Islet of Langerhans (tissue), 1 donor: ENCODE results near the gene RFWD3.
A peak's percentile ranks its signal among the peaks of the same experiment; 100 is the strongest.
"Not testable (repeated sequence)": the region's sequence is repeated elsewhere in the genome, so short reads cannot be mapped to it uniquely, and the experiment has no call there.

Source experiments
- FAIRE-seq: peaks from one replicate; lab custom pipeline; 2011; peaks lifted over from hg19 to GRCh38; lab: Jason Lieb, UNC

The RFWD3 gene, protein sequence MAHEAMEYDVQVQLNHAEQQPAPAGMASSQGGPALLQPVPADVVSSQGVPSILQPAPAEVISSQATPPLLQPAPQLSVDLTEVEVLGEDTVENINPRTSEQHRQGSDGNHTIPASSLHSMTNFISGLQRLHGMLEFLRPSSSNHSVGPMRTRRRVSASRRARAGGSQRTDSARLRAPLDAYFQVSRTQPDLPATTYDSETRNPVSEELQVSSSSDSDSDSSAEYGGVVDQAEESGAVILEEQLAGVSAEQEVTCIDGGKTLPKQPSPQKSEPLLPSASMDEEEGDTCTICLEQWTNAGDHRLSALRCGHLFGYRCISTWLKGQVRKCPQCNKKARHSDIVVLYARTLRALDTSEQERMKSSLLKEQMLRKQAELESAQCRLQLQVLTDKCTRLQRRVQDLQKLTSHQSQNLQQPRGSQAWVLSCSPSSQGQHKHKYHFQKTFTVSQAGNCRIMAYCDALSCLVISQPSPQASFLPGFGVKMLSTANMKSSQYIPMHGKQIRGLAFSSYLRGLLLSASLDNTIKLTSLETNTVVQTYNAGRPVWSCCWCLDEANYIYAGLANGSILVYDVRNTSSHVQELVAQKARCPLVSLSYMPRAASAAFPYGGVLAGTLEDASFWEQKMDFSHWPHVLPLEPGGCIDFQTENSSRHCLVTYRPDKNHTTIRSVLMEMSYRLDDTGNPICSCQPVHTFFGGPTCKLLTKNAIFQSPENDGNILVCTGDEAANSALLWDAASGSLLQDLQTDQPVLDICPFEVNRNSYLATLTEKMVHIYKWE

DNA sequence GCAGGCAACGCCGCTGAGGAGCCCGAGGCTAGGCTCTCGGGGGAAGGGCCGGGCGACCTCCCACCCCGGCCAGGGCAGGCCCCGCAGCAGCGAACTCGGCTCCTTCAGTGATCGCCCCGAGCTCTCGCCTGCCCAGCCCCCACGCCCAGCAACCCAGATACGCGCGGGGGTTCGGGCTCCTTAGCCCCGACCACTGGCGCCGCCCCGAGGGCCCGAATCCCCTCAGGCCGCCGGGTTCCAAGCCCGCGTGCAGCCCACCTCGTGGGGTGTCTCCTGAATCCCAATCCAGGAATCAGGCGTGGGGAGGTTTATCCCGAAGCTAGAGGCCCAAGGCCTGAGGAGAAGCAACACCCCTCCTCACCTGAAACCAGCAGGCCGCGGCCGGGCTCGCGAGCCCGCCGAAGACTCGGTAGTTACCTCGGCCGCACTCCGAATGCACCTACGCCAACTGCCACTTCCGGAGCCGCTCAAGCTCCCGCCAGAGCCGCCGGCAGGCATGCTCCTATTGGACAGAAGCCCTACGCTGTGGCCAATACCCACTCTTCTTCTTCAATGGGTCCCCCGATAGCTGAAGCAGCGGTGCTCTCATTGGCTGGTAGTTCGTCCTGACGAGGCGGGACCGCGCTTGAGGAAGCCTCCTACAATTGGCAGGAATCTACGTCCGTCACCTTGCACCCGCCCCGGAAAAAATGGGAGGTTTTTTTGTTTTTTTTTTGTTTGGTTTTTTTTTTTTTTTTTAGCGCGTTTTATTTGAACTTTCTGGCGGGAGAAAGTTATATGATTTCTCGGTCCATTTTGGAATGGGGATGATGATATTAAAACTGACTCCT lies at the start of gene RFWD3:
TSS of gene RFWD3 (minus strand) at position 453 of the 830 bp plus-strand sequence. CDS start 5,428 bp downstream, outside the sequence.
- peak; percentile 97 for FAIRE-seq

DNA sequence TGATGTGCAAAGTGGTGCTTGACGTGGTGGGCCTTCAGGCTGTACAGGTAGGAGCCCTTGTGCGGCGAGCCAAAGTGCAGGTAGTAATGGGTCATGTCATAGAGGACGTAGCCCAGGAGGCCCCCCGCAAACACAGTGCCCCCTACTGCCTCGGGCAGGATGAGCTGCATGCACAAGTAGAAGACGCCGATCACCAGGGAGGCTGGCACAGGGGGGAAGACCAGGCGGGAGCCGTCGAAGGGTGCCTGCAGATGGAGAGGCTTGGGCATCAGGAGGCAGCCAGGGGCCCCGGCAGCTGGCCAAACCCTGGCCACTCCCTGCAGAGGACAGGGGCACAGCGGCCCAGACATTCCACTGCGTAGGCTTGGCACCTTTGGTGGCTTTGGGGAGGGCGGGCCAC lies 49.7 kb upstream of the RFWD3 start:
- FAIRE-seq = no peak

DNA sequence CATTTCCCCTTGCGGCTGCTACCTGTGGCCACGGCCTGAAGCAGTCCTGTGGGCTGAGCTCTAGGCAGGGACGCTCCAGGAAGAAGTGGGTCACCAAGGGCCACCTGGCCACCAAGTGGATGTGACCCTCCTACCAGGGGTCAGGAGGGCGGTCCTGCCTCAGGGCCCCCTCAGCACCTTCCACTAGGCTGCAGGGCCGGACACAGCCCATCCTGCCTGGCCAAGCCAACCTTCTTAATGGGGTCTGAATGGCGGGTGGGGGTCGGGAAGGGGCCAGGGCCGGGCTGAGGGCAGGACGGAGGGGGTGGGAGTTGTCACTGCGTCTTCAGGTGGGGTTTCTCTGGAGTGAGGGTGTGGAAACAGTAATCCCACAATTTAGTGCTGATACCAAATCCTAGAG lies 47.2 kb upstream of the RFWD3 start:
- FAIRE-seq = no peak

DNA sequence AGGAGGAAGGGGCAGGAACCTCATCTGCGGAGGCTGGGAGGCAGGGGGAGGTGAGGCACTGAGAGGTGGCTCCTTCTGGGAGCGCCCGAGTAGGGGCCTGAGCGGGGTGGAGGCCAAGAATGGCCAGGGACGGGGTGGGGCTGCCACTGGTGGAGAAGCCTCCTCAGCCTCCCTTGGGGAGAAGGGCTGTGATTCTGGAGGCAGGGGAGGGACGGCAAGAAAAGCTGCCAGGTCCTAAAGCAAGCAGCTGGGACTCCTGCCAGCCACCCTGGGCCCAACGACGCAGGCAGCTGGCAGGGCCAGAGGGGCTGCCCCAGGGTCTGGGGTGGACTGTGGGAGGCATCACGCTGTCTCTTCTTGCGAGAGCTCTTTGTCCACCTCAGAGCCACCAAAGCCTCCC lies 46.6 kb upstream of the RFWD3 start:
- no peak for FAIRE-seq

DNA sequence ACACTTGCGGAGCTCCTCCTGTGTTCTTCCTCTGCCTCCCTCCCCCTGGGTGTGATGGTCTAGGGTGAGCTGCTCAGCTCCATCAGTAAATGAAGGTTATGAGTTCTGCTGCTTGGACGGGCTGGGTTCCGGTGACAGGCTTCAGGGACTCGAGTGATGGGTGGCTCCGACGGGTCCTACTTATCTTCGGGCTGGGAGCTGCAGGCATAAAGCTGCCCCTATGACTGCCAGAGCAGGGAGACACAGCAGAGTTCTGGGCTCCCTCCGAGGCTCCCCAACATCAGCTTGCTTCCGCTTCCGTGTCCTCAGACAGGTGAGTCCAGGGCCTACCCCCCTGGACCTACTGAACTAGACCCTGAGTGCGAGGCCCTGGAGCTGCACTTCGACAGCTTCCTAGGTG lies 45.3 kb upstream of the RFWD3 start:
- FAIRE-seq = no peak

DNA sequence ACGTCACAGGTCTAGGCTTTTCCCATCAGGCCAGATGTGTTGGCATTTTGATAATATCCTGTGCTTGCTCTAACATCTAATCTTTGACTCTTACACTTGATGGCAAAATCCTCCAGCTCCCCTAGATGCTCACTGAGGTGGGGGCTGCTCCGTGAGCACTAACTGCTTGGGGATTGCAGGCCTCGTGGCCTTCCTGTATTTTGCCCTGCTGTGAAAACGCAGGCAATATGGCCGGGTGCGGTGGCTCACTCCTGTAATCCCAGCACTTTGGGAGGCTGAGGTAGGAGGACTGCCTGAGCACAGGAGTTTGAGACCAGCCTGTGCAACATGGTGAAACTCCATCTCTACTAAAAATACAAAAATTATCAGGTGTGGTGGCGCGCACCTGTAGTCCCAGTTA lies 43.7 kb upstream of the RFWD3 start:
- no peak for FAIRE-seq

DNA sequence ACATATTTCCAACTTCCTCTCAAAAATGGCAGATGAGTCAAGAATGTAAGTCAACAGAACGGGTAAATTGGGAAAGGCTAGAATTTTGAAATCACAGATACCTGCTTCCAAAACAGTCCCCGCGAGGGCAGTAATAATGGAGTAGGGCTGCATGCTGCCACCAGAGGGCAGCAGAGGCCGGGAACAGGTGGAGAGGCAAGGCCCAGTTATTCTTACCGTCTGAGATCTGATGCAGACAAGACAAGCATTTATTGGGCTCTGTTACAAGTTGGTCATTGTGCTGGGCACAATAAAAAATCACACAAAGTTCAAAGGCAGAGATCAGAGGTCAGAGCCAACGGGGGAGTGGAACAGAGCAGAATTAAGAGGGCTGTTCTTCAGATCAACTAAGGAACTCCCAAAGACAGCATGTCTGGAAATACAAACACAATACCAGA lies 42.8 kb upstream of the RFWD3 start:
- peak; percentile 38 for FAIRE-seq

DNA sequence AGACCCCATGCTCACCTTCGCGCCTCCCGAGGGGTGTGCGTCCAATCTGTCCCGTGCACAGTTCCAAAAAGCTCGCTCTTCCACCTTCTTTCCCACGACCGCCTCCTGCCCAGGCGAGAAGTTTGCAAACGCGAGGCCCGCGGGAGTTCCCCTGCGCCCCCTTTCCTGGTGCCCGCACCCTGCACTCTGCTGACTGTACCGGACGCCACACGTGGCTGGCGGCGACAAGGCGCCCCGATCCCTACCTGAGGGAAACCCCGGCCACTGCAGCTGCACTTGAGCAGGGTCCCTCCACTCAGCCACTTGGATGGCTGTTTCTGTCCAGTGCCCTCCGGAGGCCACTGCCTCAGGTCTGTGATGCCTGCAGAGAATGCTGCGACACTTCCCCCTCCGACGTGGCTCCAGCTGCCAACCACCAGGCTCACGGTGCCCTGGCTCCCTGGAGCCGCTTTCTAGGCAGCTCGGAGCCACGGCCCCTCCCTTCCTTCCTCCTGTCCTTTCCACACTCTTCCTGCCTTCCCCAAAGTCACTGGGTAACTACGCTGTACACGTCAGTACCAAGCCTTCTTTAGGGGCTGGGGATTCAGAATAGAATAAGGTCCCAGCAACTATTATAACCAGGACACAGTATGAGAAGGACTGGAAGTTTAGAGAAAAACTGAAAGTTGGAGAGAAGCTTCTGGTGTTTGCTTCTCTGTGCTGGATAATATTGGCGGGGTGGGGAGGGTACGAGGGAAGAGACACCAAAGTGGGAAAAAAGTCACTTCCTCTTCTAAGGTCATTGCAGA lies 34.0 kb upstream of the RFWD3 start, which contains the start of gene MLKL:
TSS of gene MLKL (minus strand) at position 425 of the 788 bp plus-strand sequence. CDS start 5,105 bp downstream, outside the sequence.
- no peak for FAIRE-seq

DNA sequence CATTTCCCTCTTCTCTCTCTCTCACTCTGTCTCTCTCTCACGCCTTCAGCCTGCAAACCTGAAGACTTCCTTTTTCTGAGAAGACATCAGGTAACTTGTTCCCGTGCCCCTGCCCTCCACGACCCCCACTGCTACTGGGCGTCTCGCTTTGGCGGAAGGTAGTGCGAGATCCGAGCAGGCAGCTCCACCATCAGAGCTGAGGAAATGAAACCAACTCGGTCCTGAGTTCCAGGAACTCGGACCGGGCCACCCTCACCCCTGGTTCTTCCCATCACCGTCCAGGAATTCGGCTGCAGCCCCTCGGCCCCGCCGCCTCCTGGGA lies 33.4 kb upstream of the RFWD3 start:
- FAIRE-seq = no peak

DNA sequence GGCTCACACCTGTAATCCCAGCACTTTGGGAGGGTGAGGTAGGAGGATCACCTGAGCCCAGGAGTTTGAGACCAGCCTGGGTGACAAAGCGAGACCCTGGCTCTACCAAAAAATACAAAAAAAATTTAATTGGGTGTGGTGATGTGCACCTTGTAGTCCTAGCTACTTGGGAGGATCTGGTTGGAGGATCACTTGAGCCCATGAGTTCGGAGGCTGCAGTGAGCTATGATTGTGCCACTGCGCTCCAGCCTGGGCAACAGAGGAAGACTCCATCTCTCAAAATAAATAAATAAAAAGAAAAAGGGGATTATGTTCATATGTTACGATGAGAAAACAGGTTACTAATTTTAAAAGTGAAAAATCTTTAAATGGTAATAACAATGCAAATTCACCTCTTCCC lies 33.0 kb upstream of the RFWD3 start:
- FAIRE-seq = no peak

DNA sequence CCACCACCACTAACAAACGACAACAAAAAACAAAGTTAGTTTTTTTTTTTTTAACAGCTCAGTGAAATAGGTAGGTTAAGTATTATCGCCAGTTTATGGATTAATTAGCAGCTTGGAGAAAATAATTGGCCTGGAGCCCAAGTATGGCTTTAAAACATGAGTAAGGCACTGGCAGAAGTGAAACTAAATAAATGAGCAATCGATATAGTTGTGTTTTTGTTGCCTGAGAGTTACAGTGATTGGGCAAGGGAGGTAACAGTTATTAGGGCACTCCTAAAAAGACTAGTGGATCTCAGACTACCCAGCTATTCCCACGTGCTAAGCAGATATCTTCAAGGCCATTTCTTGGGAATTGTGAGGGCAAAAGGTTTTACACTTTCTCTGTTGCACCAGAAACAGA lies 31.5 kb upstream of the RFWD3 start:
- no peak for FAIRE-seq

DNA sequence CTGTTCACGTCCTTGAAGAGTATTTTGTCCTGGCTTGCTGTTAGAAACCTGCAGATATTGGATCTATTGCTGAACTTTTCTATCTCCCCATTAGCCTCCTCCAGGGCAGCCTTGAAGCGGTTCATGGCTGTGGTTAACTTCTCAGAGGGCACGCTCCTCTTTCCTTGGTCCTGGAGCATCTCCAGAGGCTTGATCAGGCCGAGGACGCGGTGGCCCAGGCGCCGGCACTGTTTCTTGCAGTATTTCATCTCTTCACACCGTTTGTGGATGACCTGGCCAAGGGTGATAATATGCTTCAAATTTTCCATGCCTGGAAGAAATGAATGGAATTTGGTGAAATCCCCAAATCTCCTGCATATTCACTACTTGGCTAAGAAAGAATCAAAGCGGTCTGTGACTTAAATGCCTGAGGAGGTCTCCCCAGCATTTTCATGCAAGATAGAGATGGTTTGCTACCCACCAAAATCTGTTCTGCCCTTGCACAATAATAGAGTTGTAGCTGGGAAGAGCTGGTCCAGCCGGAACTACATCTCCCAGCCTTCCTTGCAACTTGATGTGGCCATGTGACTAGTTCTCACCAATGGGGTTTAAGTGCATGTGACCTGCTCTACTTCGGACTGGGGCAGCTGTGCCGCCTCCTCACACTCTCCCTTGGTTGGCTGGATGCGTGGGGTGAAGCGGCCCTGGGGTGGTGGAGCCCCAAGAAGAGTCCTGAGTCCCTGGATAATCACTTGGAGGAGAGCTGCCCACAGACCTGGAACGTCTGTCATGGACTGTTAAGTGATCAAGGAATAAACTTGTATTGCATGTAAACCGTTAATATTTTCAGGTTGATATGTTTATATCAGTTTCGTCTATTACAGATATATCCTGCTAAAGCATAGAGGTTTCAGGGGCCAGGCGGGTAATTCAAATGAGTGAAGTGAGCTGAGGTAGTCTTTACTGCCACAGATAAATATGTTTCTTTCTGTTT lies 29.1 kb upstream of the RFWD3 start:
- FAIRE-seq = peak; percentile 71

DNA sequence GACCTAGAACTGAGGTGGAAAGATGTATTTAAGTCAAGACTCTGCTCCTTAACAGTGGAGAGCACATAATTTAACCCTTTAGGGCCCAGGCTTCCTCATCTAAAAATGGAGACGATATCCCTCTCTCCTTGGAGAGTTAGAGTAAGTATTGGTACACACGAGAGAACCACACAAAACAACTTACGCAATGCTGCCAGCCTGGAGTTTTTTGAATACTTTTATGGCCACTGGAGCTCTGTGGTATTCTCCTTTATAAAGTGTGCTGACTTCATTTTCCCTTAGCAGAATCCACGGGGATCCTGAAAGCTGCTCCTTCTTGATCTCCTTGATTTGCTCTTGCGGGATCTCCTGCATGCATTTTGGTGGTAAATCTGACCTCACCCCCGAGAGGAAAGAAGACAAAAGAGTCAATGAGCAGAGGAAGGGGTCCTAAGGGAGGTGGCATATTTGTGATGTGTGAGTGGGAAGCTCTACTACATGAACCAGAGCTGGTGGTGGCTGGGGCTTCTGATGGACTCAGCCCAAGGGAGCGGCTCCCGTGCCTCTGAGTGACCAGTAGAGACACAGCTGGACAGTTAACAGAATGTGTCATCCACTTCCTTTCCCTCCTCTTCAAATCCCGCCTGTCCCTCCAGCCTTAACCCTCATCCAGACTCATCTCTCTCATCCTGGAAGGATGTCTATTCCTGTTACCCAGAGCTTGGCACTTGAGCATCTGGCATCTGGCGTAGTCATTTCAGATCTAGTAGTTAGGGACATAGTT lies 24.6 kb upstream of the RFWD3 start:
- FAIRE-seq = no peak

DNA sequence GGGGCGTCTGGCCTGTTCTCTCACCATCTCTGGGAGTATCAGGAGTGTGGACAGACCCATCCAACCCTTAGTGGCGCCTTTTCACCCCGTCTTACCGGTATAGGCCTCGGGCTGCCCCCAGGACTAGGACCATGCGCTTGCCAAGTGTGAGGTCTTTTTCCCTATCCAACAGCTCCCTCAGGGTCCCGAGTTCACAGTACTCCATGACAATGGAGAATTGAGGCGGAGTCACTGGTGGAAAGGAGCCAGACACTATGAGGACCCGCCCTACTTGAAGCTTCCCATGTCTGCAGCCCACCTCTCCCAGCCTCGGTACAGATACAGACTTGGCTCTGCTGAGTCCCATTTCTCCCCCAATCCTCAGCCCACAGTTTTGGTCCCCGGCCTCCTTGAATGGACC lies 15.9 kb upstream of the RFWD3 start:
- FAIRE-seq = no peak

DNA sequence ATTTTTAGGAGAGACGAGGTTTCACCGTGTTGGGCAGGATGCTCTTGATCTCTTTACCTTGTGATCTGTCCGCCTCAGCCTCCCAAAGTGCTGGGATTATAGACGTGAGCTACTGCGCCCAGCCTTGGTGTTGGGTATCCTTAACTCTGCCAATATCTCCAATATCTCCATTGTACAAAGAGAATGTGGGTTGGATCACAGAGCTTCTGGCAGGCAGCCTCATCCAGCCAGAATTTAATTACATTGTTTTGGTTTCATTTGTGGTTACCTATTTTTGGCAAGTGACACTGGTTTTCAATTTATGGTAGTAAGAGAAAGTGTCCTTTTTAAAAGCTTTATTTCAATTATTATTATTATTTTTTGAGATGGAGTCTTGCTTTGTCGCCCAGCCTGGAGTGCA lies 14.0 kb upstream of the RFWD3 start:
- FAIRE-seq = no peak

DNA sequence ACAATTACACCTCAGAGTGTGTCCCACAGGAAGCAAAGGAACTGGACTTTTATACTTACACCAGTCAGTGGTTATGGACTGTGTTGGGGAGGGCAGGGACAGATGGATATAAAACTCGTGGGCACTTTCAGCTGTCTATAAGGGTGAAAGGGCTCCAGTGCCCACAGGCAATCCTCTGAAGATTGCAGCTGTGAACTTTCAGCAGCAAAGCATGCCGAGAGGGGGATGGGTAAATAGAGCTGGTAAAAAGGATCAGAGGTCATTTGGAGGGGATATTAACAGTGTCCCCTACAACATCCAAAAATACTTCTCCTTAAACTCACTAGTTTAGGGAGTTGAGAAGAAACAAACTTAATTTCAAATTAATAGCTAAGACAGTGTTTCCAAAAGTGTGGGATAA lies 13.3 kb upstream of the RFWD3 start:
- no peak for FAIRE-seq

DNA sequence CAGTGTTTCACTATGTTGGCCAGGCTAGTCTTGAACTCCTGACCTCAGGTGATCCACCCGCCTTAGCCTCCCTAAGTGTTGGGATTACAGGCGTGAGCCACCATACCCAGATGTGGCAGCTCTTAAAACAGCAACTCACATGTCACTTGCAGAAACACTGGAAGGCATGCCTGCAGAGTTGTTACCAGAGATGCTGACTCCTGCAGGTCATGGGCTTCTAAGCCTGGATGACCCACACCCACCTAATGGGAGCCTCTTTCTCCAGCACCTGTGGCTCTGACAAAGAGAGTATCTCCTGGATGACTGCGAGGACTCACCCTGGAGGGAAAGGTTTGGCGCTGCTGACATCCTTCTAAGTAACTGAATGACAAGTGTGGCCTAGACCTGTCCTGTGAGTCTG lies 11.2 kb upstream of the RFWD3 start:
- no peak for FAIRE-seq

DNA sequence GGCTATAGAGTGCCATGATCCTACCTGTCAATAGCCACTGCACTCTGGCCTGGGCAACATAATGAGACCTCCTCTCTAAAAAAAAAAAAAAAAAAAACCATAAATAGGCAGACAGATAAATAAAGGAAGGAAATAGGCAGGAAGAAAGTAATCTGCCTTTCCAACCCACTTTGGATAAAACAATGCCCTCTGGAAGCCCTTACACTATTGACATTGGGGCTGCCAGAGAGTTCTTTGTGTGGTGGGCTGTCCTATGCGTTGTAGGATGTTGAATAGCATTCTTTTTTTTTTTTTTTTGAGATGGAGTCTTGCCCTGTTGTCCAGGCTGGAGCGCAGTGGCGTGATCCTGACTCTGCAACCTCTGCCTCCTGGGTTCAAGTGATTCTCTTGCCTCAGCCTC lies 7.2 kb upstream of the RFWD3 start:
- no peak for FAIRE-seq

DNA sequence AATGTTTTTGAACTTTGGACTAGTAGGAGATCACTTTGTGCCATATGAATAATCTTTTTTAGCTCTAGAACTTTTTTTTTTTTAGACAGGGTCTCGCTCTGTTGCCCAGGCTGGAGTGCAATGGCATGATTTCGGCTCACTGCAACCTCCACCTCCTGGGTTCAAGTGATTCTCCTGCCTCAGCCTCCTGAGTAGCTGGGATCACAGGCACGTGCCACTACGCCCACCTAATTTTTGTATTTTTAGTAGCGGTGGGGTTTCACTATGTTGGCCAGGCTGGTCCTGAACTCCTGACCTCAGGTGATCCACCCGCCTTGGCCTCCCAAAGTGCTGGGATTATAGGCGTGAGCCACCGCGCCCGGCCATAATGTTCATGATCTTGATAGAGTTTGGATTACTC lies 2.2 kb upstream of the RFWD3 start:
- not testable (repeated sequence) for FAIRE-seq

DNA sequence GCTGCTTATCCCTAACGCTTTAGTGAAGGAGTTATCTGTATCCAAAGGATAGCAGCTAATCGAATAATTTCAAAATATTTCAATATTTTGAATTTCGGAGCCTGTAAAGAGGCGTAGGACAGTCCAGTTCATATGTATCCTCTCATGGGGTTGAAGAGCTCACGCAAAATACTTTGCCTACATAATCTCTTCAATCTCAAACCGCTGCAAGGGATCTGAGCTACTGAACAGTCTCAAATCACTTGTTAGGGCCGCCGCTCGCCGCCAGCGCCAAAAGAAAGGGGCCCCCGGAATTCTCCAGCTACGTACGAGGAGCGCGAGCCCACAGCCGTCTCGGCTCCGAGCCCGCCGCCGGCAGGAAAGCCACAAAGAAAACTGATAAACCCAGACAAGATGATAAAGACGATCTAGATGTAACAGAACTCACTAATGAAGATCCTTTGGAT lies 601 bp upstream of the RFWD3 start:
- no peak for FAIRE-seq
